ENCODE results near the gene CNKSR3.
A peak's percentile ranks its signal among the peaks of the same experiment; 100 is the strongest.

CNKSR3 gene

GRCh38 chr6:154509421-154510143 is 903 bp downstream of the CNKSR3 start:
- no peak overlapping the region for H2BK120ac ChIP-seq (ENCODE audit: low read depth, low read length)
- H3K23ac ChIP-seq (ENCODE audit: low read length): peak overlapping the region; percentile 53
- H3K79me1 ChIP-seq (ENCODE audit: low read length): peaks cover 2% of the 10 kb centered on the region
- H4K5ac ChIP-seq (ENCODE audit: low read length): no peak overlapping the region
- peak overlapping the region; percentile 34 for H3K18ac ChIP-seq (ENCODE audit: low read length)
- H3K36me3 ChIP-seq (ENCODE audit: control insufficient read depth, insufficient read depth, low read length): no peaks in the 10 kb centered on the region
- no CpG with 5 or more reads among the region's 55 CpGs for WGBS (ENCODE audit: extremely low coverage, insufficient coverage, low lambda C conversion rate)
- H3K79me2 ChIP-seq (ENCODE audit: control insufficient read depth, insufficient read depth, low read length): peaks cover 50% of the 10 kb centered on the region
- H3K27me3 ChIP-seq (ENCODE audit: insufficient read depth, low read length, poor library complexity): no peaks in the 10 kb centered on the region
- no peak overlapping the region for H2AK5ac ChIP-seq (ENCODE audit: low read length)
- peak; percentile 48 for DNase-seq
- peak overlapping the region; percentile 51 for H3K4me2 ChIP-seq (ENCODE audit: low read length)
- H4K8ac ChIP-seq (ENCODE audit: low read depth, low read length): no peak overlapping the region
- H3K27ac ChIP-seq (ENCODE audit: low read depth, low read length): peak overlapping the region; percentile 7
- peak overlapping the region; percentile 93 for H3K56ac ChIP-seq (ENCODE audit: low read length)
- H3K4ac ChIP-seq (ENCODE audit: low read depth, low read length): no peak overlapping the region
- peak overlapping the region; percentile 49 for H2BK5ac ChIP-seq (ENCODE audit: low read length)
- H3K9ac ChIP-seq (ENCODE audit: low read length): peak overlapping the region; percentile 84
- H3K4me3 ChIP-seq (ENCODE audit: low read length): peak overlapping the region; percentile 91
- no peak overlapping the region for H2BK15ac ChIP-seq (replicated peaks; ENCODE audit: low read depth)
- peaks cover 7% of the 10 kb centered on the region for H3K4me1 ChIP-seq (ENCODE audit: control insufficient read depth, low read depth, low read length)

GRCh38 chr6:154508573-154509375 is 1.7 kb downstream of the CNKSR3 start:
- Histone ChIP-seq H3K9ac (ENCODE audit: low read length) (peak overlapping the region; percentile 84), H3K4me3 (ENCODE audit: low read length) (peak overlapping the region; percentile 91), H3K4ac (ENCODE audit: low read depth, low read length) (no peak overlapping the region), H3K27ac (ENCODE audit: low read depth, low read length) (no peak overlapping the region), H2AK5ac (ENCODE audit: low read length) (no peak overlapping the region), H2BK120ac (ENCODE audit: low read depth, low read length) (no peak overlapping the region), H3K23ac (ENCODE audit: low read length) (no peak overlapping the region), H3K4me1 (ENCODE audit: control insufficient read depth, low read depth, low read length) (peaks cover 7% of the 10 kb centered on the region), H4K5ac (ENCODE audit: low read length) (no peak overlapping the region), H3K4me2 (ENCODE audit: low read length) (peak overlapping the region; percentile 51), H3K36me3 (ENCODE audit: control insufficient read depth, insufficient read depth, low read length) (no peaks in the 10 kb centered on the region), H3K27me3 (ENCODE audit: insufficient read depth, low read length, poor library complexity) (no peaks in the 10 kb centered on the region), H3K56ac (ENCODE audit: low read length) (peak overlapping the region; percentile 93), H2BK15ac (replicated peaks; ENCODE audit: low read depth) (no peak overlapping the region), H3K18ac (ENCODE audit: low read length) (no peak overlapping the region), H3K79me2 (ENCODE audit: control insufficient read depth, insufficient read depth, low read length) (peaks cover 58% of the 10 kb centered on the region), H3K79me1 (ENCODE audit: low read length) (peaks cover 2% of the 10 kb centered on the region), H2BK5ac (ENCODE audit: low read length) (no peak overlapping the region), H4K8ac (ENCODE audit: low read depth, low read length) (no peak overlapping the region)
- DNase-seq: no peak
- no CpG with 5 or more reads among the region's 14 CpGs for WGBS (ENCODE audit: extremely low coverage, insufficient coverage, low lambda C conversion rate)

GRCh38 chr6:154506991-154507898 is 3.2 kb downstream of the CNKSR3 start:
- Histone ChIP-seq H3K56ac (ENCODE audit: low read length) (no peak overlapping the region), H4K8ac (ENCODE audit: low read depth, low read length) (no peak overlapping the region), H3K18ac (ENCODE audit: low read length) (no peak overlapping the region), H3K9ac (ENCODE audit: low read length) (no peak overlapping the region), H2BK120ac (ENCODE audit: low read depth, low read length) (no peak overlapping the region), H3K79me1 (ENCODE audit: low read length) (peaks cover 2% of the 10 kb centered on the region), H2BK15ac (replicated peaks; ENCODE audit: low read depth) (no peak overlapping the region), H3K27me3 (ENCODE audit: insufficient read depth, low read length, poor library complexity) (no peaks in the 10 kb centered on the region), H2AK5ac (ENCODE audit: low read length) (no peak overlapping the region), H3K23ac (ENCODE audit: low read length) (no peak overlapping the region), H3K36me3 (ENCODE audit: control insufficient read depth, insufficient read depth, low read length) (no peaks in the 10 kb centered on the region), H3K27ac (ENCODE audit: low read depth, low read length) (no peak overlapping the region), H4K5ac (ENCODE audit: low read length) (no peak overlapping the region), H3K4me1 (ENCODE audit: control insufficient read depth, low read depth, low read length) (peaks cover 7% of the 10 kb centered on the region), H3K4ac (ENCODE audit: low read depth, low read length) (no peak overlapping the region), H3K79me2 (ENCODE audit: control insufficient read depth, insufficient read depth, low read length) (peaks cover 70% of the 10 kb centered on the region), H3K4me2 (ENCODE audit: low read length) (peak overlapping the region; percentile 30), H3K4me3 (ENCODE audit: low read length) (peak overlapping the region; percentile 27), H2BK5ac (ENCODE audit: low read length) (no peak overlapping the region)
- DNase-seq: no peak
- no CpG with 5 or more reads among the region's 14 CpGs for WGBS (ENCODE audit: extremely low coverage, insufficient coverage, low lambda C conversion rate)

GRCh38 chr6:154506582-154506981 is 3.9 kb downstream of the CNKSR3 start:
- no peak overlapping the region for H3K56ac ChIP-seq (ENCODE audit: low read length)
- H3K18ac ChIP-seq (ENCODE audit: low read length): no peak overlapping the region
- no peak overlapping the region for H3K4ac ChIP-seq (ENCODE audit: low read depth, low read length)
- H3K4me2 ChIP-seq (ENCODE audit: low read length): peak overlapping the region; percentile 4
- DNase-seq: no peak
- no peak overlapping the region for H3K23ac ChIP-seq (ENCODE audit: low read length)
- H2BK5ac ChIP-seq (ENCODE audit: low read length): no peak overlapping the region
- H3K36me3 ChIP-seq (ENCODE audit: control insufficient read depth, insufficient read depth, low read length): no peaks in the 10 kb centered on the region
- H2AK5ac ChIP-seq (ENCODE audit: low read length): no peak overlapping the region
- H3K79me2 ChIP-seq (ENCODE audit: control insufficient read depth, insufficient read depth, low read length): peaks cover 70% of the 10 kb centered on the region
- H3K4me3 ChIP-seq (ENCODE audit: low read length): no peak overlapping the region
- WGBS (ENCODE audit: extremely low coverage, insufficient coverage, low lambda C conversion rate): no CpG with 5 or more reads among the region's 9 CpGs
- no peak overlapping the region for H2BK120ac ChIP-seq (ENCODE audit: low read depth, low read length)
- H4K5ac ChIP-seq (ENCODE audit: low read length): no peak overlapping the region
- no peaks in the 10 kb centered on the region for H3K27me3 ChIP-seq (ENCODE audit: insufficient read depth, low read length, poor library complexity)
- H3K9ac ChIP-seq (ENCODE audit: low read length): no peak overlapping the region
- no peak overlapping the region for H3K27ac ChIP-seq (ENCODE audit: low read depth, low read length)
- H3K79me1 ChIP-seq (ENCODE audit: low read length): peaks cover 2% of the 10 kb centered on the region
- H2BK15ac ChIP-seq (replicated peaks; ENCODE audit: low read depth): no peak overlapping the region
- no peak overlapping the region for H4K8ac ChIP-seq (ENCODE audit: low read depth, low read length)
- peaks cover 4% of the 10 kb centered on the region for H3K4me1 ChIP-seq (ENCODE audit: control insufficient read depth, low read depth, low read length)

GRCh38 chr6:154506108-154506507 is 4.4 kb downstream of the CNKSR3 start:
- Histone ChIP-seq H2BK120ac (ENCODE audit: low read depth, low read length) (no peak overlapping the region), H3K27me3 (ENCODE audit: insufficient read depth, low read length, poor library complexity) (no peaks in the 10 kb centered on the region), H3K4me1 (ENCODE audit: control insufficient read depth, low read depth, low read length) (peaks cover 4% of the 10 kb centered on the region), H2BK15ac (replicated peaks; ENCODE audit: low read depth) (no peak overlapping the region), H3K27ac (ENCODE audit: low read depth, low read length) (no peak overlapping the region), H3K79me1 (ENCODE audit: low read length) (peaks cover 2% of the 10 kb centered on the region), H4K5ac (ENCODE audit: low read length) (no peak overlapping the region), H3K9ac (ENCODE audit: low read length) (no peak overlapping the region), H2BK5ac (ENCODE audit: low read length) (no peak overlapping the region), H3K18ac (ENCODE audit: low read length) (no peak overlapping the region), H4K8ac (ENCODE audit: low read depth, low read length) (no peak overlapping the region), H3K4me3 (ENCODE audit: low read length) (no peak overlapping the region), H3K4ac (ENCODE audit: low read depth, low read length) (no peak overlapping the region), H3K23ac (ENCODE audit: low read length) (no peak overlapping the region), H3K4me2 (ENCODE audit: low read length) (peak overlapping the region; percentile 4), H2AK5ac (ENCODE audit: low read length) (no peak overlapping the region), H3K79me2 (ENCODE audit: control insufficient read depth, insufficient read depth, low read length) (peaks cover 70% of the 10 kb centered on the region), H3K36me3 (ENCODE audit: control insufficient read depth, insufficient read depth, low read length) (no peaks in the 10 kb centered on the region), H3K56ac (ENCODE audit: low read length) (no peak overlapping the region)
- no peak for DNase-seq
